Measurements from ENCODE around the gene DSCAM. TPM values are rescaled to one million over a fixed set of nuclear protein-coding genes. Genes with fewer than 3 reads are reported as not detected.

Gene DSCAM
- total RNA-seq, 2 experiments from 2014 or later = not detected

DNA sequence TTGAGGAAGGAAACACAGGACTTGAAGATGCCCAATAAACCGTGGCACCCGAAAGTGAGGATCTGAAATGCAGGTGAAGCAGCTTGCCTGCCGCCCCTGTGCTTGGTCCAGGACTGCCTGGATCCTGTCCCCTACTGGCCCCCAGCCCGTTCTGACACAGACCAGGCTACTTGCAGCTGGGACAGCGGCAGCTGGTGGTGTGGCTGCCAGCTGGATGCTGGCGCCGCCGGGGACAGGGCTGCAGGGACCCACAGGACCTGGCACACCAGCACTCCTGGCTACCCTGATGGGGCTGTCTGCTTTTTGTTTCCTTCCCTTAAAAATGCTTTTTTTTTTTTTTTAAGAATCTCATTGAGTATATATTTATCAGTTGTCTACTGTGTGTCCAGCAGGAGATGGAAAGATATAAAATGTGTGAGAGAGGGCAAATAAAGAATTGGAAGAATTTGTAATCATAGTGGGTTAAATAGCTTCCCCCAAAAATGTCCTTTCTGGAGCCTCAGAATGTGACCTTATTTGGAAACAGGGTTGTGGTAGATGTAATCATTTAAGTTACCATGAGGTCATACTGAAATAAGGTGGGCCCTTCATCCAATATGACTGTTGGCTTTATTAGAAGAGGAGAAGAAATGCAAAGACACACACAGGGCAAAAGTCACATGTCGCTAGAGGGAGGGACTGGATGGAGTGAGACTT is 165.6 kb downstream of the DSCAM start:
- no peak overlapping the region for H3K4me3 Mint-ChIP-seq
- H3K27me3 Mint-ChIP-seq = no peaks in the 10 kb centered on the region
- no peaks in the 10 kb centered on the region for H3K4me1 ChIP-seq (ENCODE audit: insufficient read depth, low read length)
- ChIA-PET POLR2A (no interaction called here), CTCF (no interaction called here)
- no peaks in the 10 kb centered on the region for H3K27me3 ChIP-seq (ENCODE audit: control insufficient read depth in 1 of 2, insufficient read depth in 2 of 2, low read length in 2 of 2)
- no peaks in the 10 kb centered on the region for H3K36me3 ChIP-seq (ENCODE audit: insufficient read depth, low read length)
- ATAC-seq (ENCODE audit: poor library complexity) = no peak
- H3K27ac ChIP-seq (ENCODE audit: low read depth in 1 of 2, low read length in 2 of 2) = no peak overlapping the region
- peaks cover 0 to 16% of the 10 kb centered on the region in 2 experiments for H3K9me3 ChIP-seq (ENCODE audit: control insufficient read depth in 1 of 2, insufficient read depth in 1 of 2, low read length in 2 of 2)
- intact Hi-C loops (cut with DNase I, micrococcal nuclease) = no loop called here
- no peaks in the 10 kb centered on the region for H3K36me3 Mint-ChIP-seq (ENCODE audit: low read depth)
- no peak overlapping the region for H3K27ac Mint-ChIP-seq
- H3K4me3 ChIP-seq (ENCODE audit: low read length) = no peak overlapping the region
- no peak for DNase-seq
- no peaks in the 10 kb centered on the region for H3K9me3 Mint-ChIP-seq
- H3K4me1 Mint-ChIP-seq (ENCODE audit: low read depth) = no peaks in the 10 kb centered on the region
- TF ChIP-seq, protein P1, sequence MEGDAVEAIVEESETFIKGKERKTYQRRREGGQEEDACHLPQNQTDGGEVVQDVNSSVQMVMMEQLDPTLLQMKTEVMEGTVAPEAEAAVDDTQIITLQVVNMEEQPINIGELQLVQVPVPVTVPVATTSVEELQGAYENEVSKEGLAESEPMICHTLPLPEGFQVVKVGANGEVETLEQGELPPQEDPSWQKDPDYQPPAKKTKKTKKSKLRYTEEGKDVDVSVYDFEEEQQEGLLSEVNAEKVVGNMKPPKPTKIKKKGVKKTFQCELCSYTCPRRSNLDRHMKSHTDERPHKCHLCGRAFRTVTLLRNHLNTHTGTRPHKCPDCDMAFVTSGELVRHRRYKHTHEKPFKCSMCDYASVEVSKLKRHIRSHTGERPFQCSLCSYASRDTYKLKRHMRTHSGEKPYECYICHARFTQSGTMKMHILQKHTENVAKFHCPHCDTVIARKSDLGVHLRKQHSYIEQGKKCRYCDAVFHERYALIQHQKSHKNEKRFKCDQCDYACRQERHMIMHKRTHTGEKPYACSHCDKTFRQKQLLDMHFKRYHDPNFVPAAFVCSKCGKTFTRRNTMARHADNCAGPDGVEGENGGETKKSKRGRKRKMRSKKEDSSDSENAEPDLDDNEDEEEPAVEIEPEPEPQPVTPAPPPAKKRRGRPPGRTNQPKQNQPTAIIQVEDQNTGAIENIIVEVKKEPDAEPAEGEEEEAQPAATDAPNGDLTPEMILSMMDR (IDR thresholded peaks at IDR 0.05) = no peak

GRCh38 chr21:40680311-40680710 is 166.6 kb downstream of the DSCAM start:
- Histone ChIP-seq H3K27ac (ENCODE audit: low read depth in 1 of 2, low read length in 2 of 2) (no peak overlapping the region), H3K9me3 (ENCODE audit: control insufficient read depth in 1 of 2, insufficient read depth in 1 of 2, low read length in 2 of 2) (peaks cover 0 to 16% of the 10 kb centered on the region in 2 experiments), H3K4me3 (ENCODE audit: low read length) (no peak overlapping the region), H3K4me1 (ENCODE audit: insufficient read depth, low read length) (no peaks in the 10 kb centered on the region), H3K36me3 (ENCODE audit: insufficient read depth, low read length) (no peaks in the 10 kb centered on the region), H3K27me3 (ENCODE audit: control insufficient read depth in 1 of 2, insufficient read depth in 2 of 2, low read length in 2 of 2) (no peaks in the 10 kb centered on the region)
- DNase-seq (no peak), ATAC-seq (ENCODE audit: poor library complexity) (no peak)
- intact Hi-C loops (cut with DNase I, micrococcal nuclease) = no loop called here
- Mint-ChIP-seq H3K9me3 (no peaks in the 10 kb centered on the region), H3K4me1 (ENCODE audit: low read depth) (no peaks in the 10 kb centered on the region), H3K36me3 (ENCODE audit: low read depth) (no peaks in the 10 kb centered on the region), H3K27ac (no peak overlapping the region), H3K27me3 (no peaks in the 10 kb centered on the region), H3K4me3 (no peak overlapping the region)
- TF ChIP-seq, protein P1 (IDR thresholded peaks at IDR 0.05) = no peak
- POLR2A ChIA-PET = no interaction called here
- CTCF ChIA-PET = no interaction called here

GRCh38 chr21:40678681-40679284 is 168.2 kb downstream of the DSCAM start:
- no peaks in the 10 kb centered on the region for H3K36me3 ChIP-seq (ENCODE audit: insufficient read depth, low read length)
- intact Hi-C loops (cut with DNase I, micrococcal nuclease) = no loop called here
- peaks cover 0 to 10% of the 10 kb centered on the region in 2 experiments for H3K9me3 ChIP-seq (ENCODE audit: control insufficient read depth in 1 of 2, insufficient read depth in 1 of 2, low read length in 2 of 2)
- ATAC-seq (ENCODE audit: poor library complexity) (no peak), DNase-seq (no peak)
- H3K4me3 ChIP-seq (ENCODE audit: low read length) = no peak overlapping the region
- no peaks in the 10 kb centered on the region for H3K4me1 ChIP-seq (ENCODE audit: insufficient read depth, low read length)
- ChIA-PET CTCF (no interaction called here), POLR2A (no interaction called here)
- H3K36me3 Mint-ChIP-seq (ENCODE audit: low read depth) = no peaks in the 10 kb centered on the region
- no peaks in the 10 kb centered on the region for H3K27me3 Mint-ChIP-seq
- no peaks in the 10 kb centered on the region for H3K9me3 Mint-ChIP-seq
- H3K4me1 Mint-ChIP-seq (ENCODE audit: low read depth) = no peaks in the 10 kb centered on the region
- TF ChIP-seq, protein P1 (IDR thresholded peaks at IDR 0.05) = no peak
- no peak overlapping the region for H3K27ac Mint-ChIP-seq
- no peaks in the 10 kb centered on the region for H3K27me3 ChIP-seq (ENCODE audit: control insufficient read depth in 1 of 2, insufficient read depth in 2 of 2, low read length in 2 of 2)
- H3K4me3 Mint-ChIP-seq = no peak overlapping the region
- no peak overlapping the region for H3K27ac ChIP-seq (ENCODE audit: low read depth in 1 of 2, low read length in 2 of 2)
